Measurements from ENCODE around the gene NOX1. TPM values are rescaled to one million over a fixed set of nuclear protein-coding genes. Genes with fewer than 3 reads are reported as not detected.

NOX1 gene
- total RNA-seq, 1 experiment from 2014 or later, result not detected

GRCh38 chrX:100864657-100865391, 9.3 kb downstream of the NOX1 start:
- CTCF ChIA-PET, result no interaction called here
- no peak overlapping the region for H3K27ac ChIP-seq (ENCODE audit: low read depth, low read length, poor library complexity, severe bottlenecking)
- TF ChIP-seq EZH2 (IDR thresholded peaks at IDR 0.05; ENCODE audit: borderline replicate concordance, low read depth, low read length, poor library complexity, severe bottlenecking), result no peak
- TF ChIP-seq, protein P1, sequence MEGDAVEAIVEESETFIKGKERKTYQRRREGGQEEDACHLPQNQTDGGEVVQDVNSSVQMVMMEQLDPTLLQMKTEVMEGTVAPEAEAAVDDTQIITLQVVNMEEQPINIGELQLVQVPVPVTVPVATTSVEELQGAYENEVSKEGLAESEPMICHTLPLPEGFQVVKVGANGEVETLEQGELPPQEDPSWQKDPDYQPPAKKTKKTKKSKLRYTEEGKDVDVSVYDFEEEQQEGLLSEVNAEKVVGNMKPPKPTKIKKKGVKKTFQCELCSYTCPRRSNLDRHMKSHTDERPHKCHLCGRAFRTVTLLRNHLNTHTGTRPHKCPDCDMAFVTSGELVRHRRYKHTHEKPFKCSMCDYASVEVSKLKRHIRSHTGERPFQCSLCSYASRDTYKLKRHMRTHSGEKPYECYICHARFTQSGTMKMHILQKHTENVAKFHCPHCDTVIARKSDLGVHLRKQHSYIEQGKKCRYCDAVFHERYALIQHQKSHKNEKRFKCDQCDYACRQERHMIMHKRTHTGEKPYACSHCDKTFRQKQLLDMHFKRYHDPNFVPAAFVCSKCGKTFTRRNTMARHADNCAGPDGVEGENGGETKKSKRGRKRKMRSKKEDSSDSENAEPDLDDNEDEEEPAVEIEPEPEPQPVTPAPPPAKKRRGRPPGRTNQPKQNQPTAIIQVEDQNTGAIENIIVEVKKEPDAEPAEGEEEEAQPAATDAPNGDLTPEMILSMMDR (conservative IDR thresholded peaks at IDR 0.05; ENCODE audit: low read depth, low read length), result no peak
- intact Hi-C loops (cut with micrococcal nuclease; ENCODE audit: unreplicated experiment), result no loop called here
- BruUV-seq (replicated peaks), result no TSS peak
- no peak for DNase-seq (ENCODE audit: low spot score)
- H3K4me1 ChIP-seq (ENCODE audit: insufficient read depth, low read length, poor library complexity, severe bottlenecking), result no peaks in the 10 kb centered on the region
- H3K4me3 ChIP-seq (ENCODE audit: low read depth, low read length, poor library complexity, severe bottlenecking), result no peak overlapping the region
- H3K9me3 ChIP-seq (ENCODE audit: low read depth, low read length, poor library complexity, severe bottlenecking), result no peaks in the 10 kb centered on the region
- no peaks in the 10 kb centered on the region for H3K27me3 ChIP-seq (replicated peaks; ENCODE audit: insufficient read depth, low read depth, low read length, poor library complexity)
- H3K36me3 ChIP-seq (ENCODE audit: insufficient read depth, low read length, poor library complexity, severe bottlenecking), result no peaks in the 10 kb centered on the region
- POLR2A ChIA-PET (ENCODE audit: low non-redundant PET), result no interaction called here

DNA sequence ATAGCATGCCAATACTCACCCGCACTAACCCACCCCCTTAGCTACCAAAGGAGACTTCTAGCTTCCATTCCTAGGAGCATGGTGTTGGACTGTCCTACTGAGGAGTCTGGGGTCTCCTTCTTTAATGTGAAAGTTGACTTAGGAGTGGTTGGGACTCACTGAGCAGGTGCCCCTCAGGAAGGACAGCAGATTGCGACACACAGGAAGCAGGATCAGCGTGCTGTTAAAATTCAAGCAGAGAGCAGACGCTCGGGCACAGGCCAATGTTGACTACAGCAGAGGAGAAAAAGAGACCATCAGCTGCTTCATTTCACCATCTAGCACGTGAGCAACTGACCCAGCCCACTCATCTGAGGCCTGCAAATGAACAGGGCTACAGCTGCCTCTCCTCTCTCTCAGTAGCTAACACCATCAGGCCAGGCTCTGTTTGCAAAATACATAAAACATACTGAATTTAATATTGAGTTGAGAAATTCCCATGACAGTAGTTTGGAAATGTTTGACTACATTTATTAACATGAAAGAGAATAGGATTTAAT, 10.8 kb downstream of the NOX1 start:
- Histone ChIP-seq H3K9me3 (ENCODE audit: low read depth, low read length, poor library complexity, severe bottlenecking) (no peaks in the 10 kb centered on the region), H3K27me3 (replicated peaks; ENCODE audit: insufficient read depth, low read depth, low read length, poor library complexity) (no peaks in the 10 kb centered on the region), H3K36me3 (ENCODE audit: insufficient read depth, low read length, poor library complexity, severe bottlenecking) (no peaks in the 10 kb centered on the region), H3K4me3 (ENCODE audit: low read depth, low read length, poor library complexity, severe bottlenecking) (no peak overlapping the region), H3K27ac (ENCODE audit: low read depth, low read length, poor library complexity, severe bottlenecking) (no peak overlapping the region), H3K4me1 (ENCODE audit: insufficient read depth, low read length, poor library complexity, severe bottlenecking) (no peaks in the 10 kb centered on the region)
- no peak for DNase-seq (ENCODE audit: low spot score)
- no TSS peak for BruUV-seq (replicated peaks)
- ChIA-PET CTCF (no interaction called here), POLR2A (ENCODE audit: low non-redundant PET) (no interaction called here)
- no peak for TF ChIP-seq EZH2 (IDR thresholded peaks at IDR 0.05; ENCODE audit: borderline replicate concordance, low read depth, low read length, poor library complexity, severe bottlenecking)
- TF ChIP-seq, protein P1 (conservative IDR thresholded peaks at IDR 0.05; ENCODE audit: low read depth, low read length), result no peak
- intact Hi-C loops (cut with micrococcal nuclease; ENCODE audit: unreplicated experiment), result no loop called here

DNA sequence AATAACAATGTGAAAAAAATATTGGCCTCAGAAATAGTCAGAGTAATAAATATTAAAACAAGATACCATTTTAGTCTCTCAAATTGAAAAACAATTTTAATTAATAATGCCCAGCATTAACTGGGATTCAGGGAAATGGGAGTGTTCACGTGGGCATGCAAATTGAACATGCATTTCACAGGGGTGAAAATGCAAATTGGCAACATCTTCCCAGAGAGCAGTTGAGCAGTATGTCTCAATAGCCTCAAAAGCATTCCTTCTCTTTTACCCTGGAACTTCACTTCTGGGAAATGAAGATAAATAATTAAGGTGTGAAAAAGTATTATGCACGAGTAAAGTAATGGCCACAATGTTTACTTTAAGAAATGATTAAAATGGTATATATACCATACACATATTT, 21.3 kb downstream of the NOX1 start:
- DNase-seq (ENCODE audit: low spot score), result no peak
- H3K4me1 ChIP-seq (ENCODE audit: insufficient read depth, low read length, poor library complexity, severe bottlenecking), result no peaks in the 10 kb centered on the region
- intact Hi-C loops (cut with micrococcal nuclease; ENCODE audit: unreplicated experiment), result no loop called here
- no peak overlapping the region for H3K27ac ChIP-seq (ENCODE audit: low read depth, low read length, poor library complexity, severe bottlenecking)
- BruUV-seq (replicated peaks), result no TSS peak
- TF ChIP-seq EZH2 (IDR thresholded peaks at IDR 0.05; ENCODE audit: borderline replicate concordance, low read depth, low read length, poor library complexity, severe bottlenecking), result no peak
- TF ChIP-seq, protein P1 (conservative IDR thresholded peaks at IDR 0.05; ENCODE audit: low read depth, low read length), result no peak
- H3K4me3 ChIP-seq (ENCODE audit: low read depth, low read length, poor library complexity, severe bottlenecking), result no peak overlapping the region
- CTCF ChIA-PET, result no interaction called here
- no peaks in the 10 kb centered on the region for H3K27me3 ChIP-seq (replicated peaks; ENCODE audit: insufficient read depth, low read depth, low read length, poor library complexity)
- H3K9me3 ChIP-seq (ENCODE audit: low read depth, low read length, poor library complexity, severe bottlenecking), result no peaks in the 10 kb centered on the region
- H3K36me3 ChIP-seq (ENCODE audit: insufficient read depth, low read length, poor library complexity, severe bottlenecking), result no peaks in the 10 kb centered on the region
- POLR2A ChIA-PET (ENCODE audit: low non-redundant PET), result no interaction called here

Data from A673 (cell line).